HCT116 (cell line): Measurements from ENCODE around the gene DNMT3A. TPM values are rescaled to one million over a fixed set of nuclear protein-coding genes. Genes with fewer than 3 reads are reported as not detected.

Experiments
- ATAC-seq: fragments of 200-7000 bp; cut with Tn5 transposase; 2 replicates; pipeline ENCODE4 v1.9.1; 2020; ENCODE audit warnings: mild to moderate bottlenecking, moderate library complexity
- BruUV-seq: library from RNA; stranded (reverse); fragments of 400-500 nt; replicated peaks from 2 replicates; lab custom pipeline; 2021; lab: Mats Ljungman, UMichigan
- CTCF ChIA-PET: fragments of 300-600 bp; sonication (Branson Sonifier 250); formaldehyde crosslinking; loops from one replicate; lab custom pipeline; 2021; ENCODE audit warnings: antibody characterized with exemption; lab: Charles Lee
- POLR2A ChIA-PET: fragments of 300-600, 350-600 bp; sonication (Branson Sonifier 250); formaldehyde crosslinking; loops from one replicate; lab custom pipeline; 2021; ENCODE audit warnings: antibody characterized with exemption; lab: Charles Lee
- RAD21 ChIA-PET, 2 experiments: fragments of 300-600 bp; sonication (Branson Sonifier 250); formaldehyde crosslinking; loops; one replicate each; lab custom pipeline; 2023; ENCODE audit warnings: low total read pairs in 2 of 2; ENCODE audit not compliant: uncharacterized antibody in 2 of 2, unreplicated experiment in 2 of 2, low non-redundant PET in 1 of 2; lab: Charles Lee
- DNase-seq: peaks from one replicate; pipeline ENCODE4 v3.0.0-alpha.2; 2010; ENCODE audit warnings: low read depth, low spot score
- H2AFZ ChIP-seq: fragments of 200-600 bp; shearing (Covaris generic), sonication (generic); 2 replicates; pipeline ENCODE4 v1.6.1; 2017; ENCODE audit warnings: low read depth, mixed run types, mixed read lengths, antibody characterized with exemption, low read length; ENCODE audit not compliant: poor library complexity, severe bottlenecking
- H3K27ac ChIP-seq: 2 replicates; pipeline ENCODE4 v1.5.1; 2012; ENCODE audit warnings: low read depth, low read length
- H3K27me3 ChIP-seq: fragments of 200-600 bp; sonication (generic); 2 replicates; pipeline ENCODE4 v1.6.1; 2016; ENCODE audit warnings: mixed run types, low read length, mixed read lengths; ENCODE audit not compliant: insufficient read depth
- H3K36me3 ChIP-seq, 2 experiments: fragments of 200-500 bp in 1 of 2; fragments of 200-600 bp in 1 of 2; sonication (Bioruptor generic) in 1 of 2; sonication (generic) in 1 of 2; 2 replicates each; pipeline versions ENCODE4 v1.5.1 to v1.6.1; 2014 to 2016; ENCODE audit warnings: low read length in 2 of 2, inconsistent platforms in 1 of 2, mixed read lengths in 1 of 2, mixed run types in 1 of 2; ENCODE audit not compliant: insufficient read depth in 2 of 2, control insufficient read depth in 1 of 2
- H3K4me1 ChIP-seq, 2 experiments: fragments of 200-600 bp in 1 of 2; sonication (generic) in 1 of 2; 2 replicates each; pipeline versions ENCODE4 v1.5.1 to v1.6.1; 2012 to 2017; ENCODE audit warnings: low read length in 2 of 2, inconsistent platforms in 1 of 2, mild to moderate bottlenecking in 1 of 2, mixed read lengths in 1 of 2, mixed run types in 1 of 2, moderate library complexity in 1 of 2; ENCODE audit not compliant: insufficient read depth in 2 of 2, control insufficient read depth in 1 of 2
- H3K4me2 ChIP-seq: fragments of 200-600 bp; sonication (generic); 2 replicates; pipeline ENCODE4 v1.6.1; 2017; ENCODE audit warnings: mixed run types, low read length, mixed read lengths
- H3K4me3 ChIP-seq, 2 experiments: fragments of 200-600 bp in 1 of 2; sonication (generic) in 1 of 2; replicated peaks in 1 of 2; 2 replicates each; pipeline ENCODE4 v1.5.1; 2011 to 2016; ENCODE audit warnings: low read length in 2 of 2, control low read depth in 1 of 2, low read depth in 1 of 2, mild to moderate bottlenecking in 1 of 2, mixed read lengths in 1 of 2, mixed run types in 1 of 2
- H3K79me2 ChIP-seq: fragments of 200-600 bp; sonication (generic); 2 replicates; pipeline ENCODE4 v1.6.1; 2017; ENCODE audit warnings: mild to moderate bottlenecking, mixed run types, low read length, moderate library complexity, mixed read lengths; ENCODE audit not compliant: insufficient read depth
- H3K9ac ChIP-seq: fragments of 200-600 bp; sonication (generic); 2 replicates; pipeline ENCODE4 v1.6.1; 2016; ENCODE audit warnings: low read length, mixed read lengths
- H3K9me2 ChIP-seq: fragments of 200-600 bp; sonication (generic), shearing (Covaris generic); 2 replicates; pipeline ENCODE4 v1.6.1; 2017; ENCODE audit warnings: mixed run types, mild to moderate bottlenecking, moderate library complexity; ENCODE audit not compliant: insufficient read depth
- H3K9me3 ChIP-seq, 2 experiments: fragments of 200-500 bp in 1 of 2; fragments of 200-600 bp in 1 of 2; sonication (Bioruptor generic) in 1 of 2; sonication (generic) in 1 of 2; 2 replicates each; pipeline ENCODE4 v1.6.1; 2014 to 2017; ENCODE audit warnings: low read length in 2 of 2, mixed read lengths in 2 of 2, inconsistent platforms in 1 of 2, low read depth in 1 of 2, mild to moderate bottlenecking in 1 of 2, mixed run types in 1 of 2, moderate library complexity in 1 of 2; ENCODE audit not compliant: control insufficient read depth in 1 of 2, insufficient read depth in 1 of 2
- H4K20me1 ChIP-seq: fragments of 200-600 bp; sonication (generic), shearing (Covaris generic); 2 replicates; pipeline ENCODE4 v1.6.1; 2017; ENCODE audit warnings: mixed run types, mild to moderate bottlenecking, moderate library complexity; ENCODE audit not compliant: insufficient read depth
- CBX3 ChIP-seq: IDR thresholded peaks from 2 replicates; pipeline ENCODE4 v1.6.1; 2012; ENCODE audit warnings: low read depth
- SP1 ChIP-seq: IDR thresholded peaks from 2 replicates; pipeline ENCODE4 v1.6.1; 2012; ENCODE audit warnings: low read depth
- TCF7L2 ChIP-seq: IDR thresholded peaks from 2 replicates; pipeline ENCODE4 v1.7.0; 2011; ENCODE audit warnings: borderline replicate concordance, inconsistent platforms; ENCODE audit not compliant: insufficient read depth, insufficient read length; ENCODE audit errors: extremely low read depth
- intact Hi-C: fragments of 100-400 bp; cut with micrococcal nuclease; formaldehyde crosslinking; loops from 2 replicates; pipeline ENCODE4 v1.10.0; 2022
- total RNA-seq: library from RNA; stranded (reverse); gene quantifications from one replicate; pipeline ENCODE4 v1.2.1, GENCODE V29; 2021; ENCODE audit not compliant: unreplicated experiment

The DNMT3A gene
- total RNA-seq, 1 experiment from 2014 or later = 14.3 TPM

GRCh38 chr2:25378731-25379490 lies 37.2 kb upstream of the DNMT3A start (continued):
- TF ChIP-seq TCF7L2 = no peak

- CTCF ChIA-PET = interaction anchor here (8.0 kb wide), 1 partner anchor 16 kb away, joined by 54 read pairs; no protein-coding TSS in a partner anchor
- H3K4me3 ChIP-seq = no peak overlapping the region
- H3K79me2 ChIP-seq = no peaks in the 10 kb centered on the region
- H3K9me3 ChIP-seq = no peaks in the 10 kb centered on the region
- RAD21 ChIA-PET = no interaction called here
- H3K9ac ChIP-seq = no peak overlapping the region
- 0 out of 2 replicates have a peak overlapping the region, but pooled peaks have one; percentile 79 for H3K4me2 ChIP-seq
- intact Hi-C loops = no loop called here
- H3K27ac ChIP-seq = no peak overlapping the region
- no peaks in the 10 kb centered on the region for H4K20me1 ChIP-seq
- BruUV-seq = no TSS peak
- TF ChIP-seq SP1 (no peak), TCF7L2 (no peak), CBX3 (no peak)
- no peak for ATAC-seq
- H3K36me3 ChIP-seq = no peaks in the 10 kb centered on the region
- no peak overlapping the region for H2AFZ ChIP-seq
- no peak for DNase-seq
- H3K27me3 ChIP-seq = no peaks in the 10 kb centered on the region
- peaks cover 12 to 19% of the 10 kb centered on the region in 2 experiments for H3K4me1 ChIP-seq
- no peaks in the 10 kb centered on the region for H3K9me2 ChIP-seq
- POLR2A ChIA-PET = no interaction called here
These were observed 36.2 kb upstream of the DNMT3A start for GRCh38 chr2:25377822-25378421.
